A549 (cell line): Measurements from ENCODE around the gene CITED4.
"Not testable (repeated sequence)": the region's sequence is repeated elsewhere in the genome, so short reads cannot be mapped to it uniquely, and the experiment has no call there.

Source experiments
- HDAC2 ChIP-seq: fragments of 200-600 bp; sonication (generic); IDR thresholded peaks from 2 replicates; pipeline ENCODE4 v1.6.1; 2016
- JUNB ChIP-seq: fragments of >200 bp; sonication (Bioruptor Twin); formaldehyde crosslinking; IDR thresholded peaks from 2 replicates; pipeline ENCODE4 v1.6.1; 2016
- KDM5A ChIP-seq: fragments of 200-600 bp; sonication (generic); IDR thresholded peaks from 2 replicates; pipeline ENCODE4 v1.6.1; 2016; ENCODE audit warnings: antibody characterized with exemption, mild to moderate bottlenecking
- RAD21 ChIP-seq, 2 experiments: fragments of >200 bp in 1 of 2; sonication (Bioruptor Twin) in 1 of 2; formaldehyde crosslinking in 1 of 2; IDR thresholded peaks in 1 of 2; conservative IDR thresholded peaks in 1 of 2; 2 replicates in 1 of 2; 3 replicates in 1 of 2; pipeline ENCODE4 v1.6.1; 2012 to 2018; ENCODE audit warnings: inconsistent platforms in 1 of 2
- TF ChIP-seq, protein P1 (sequence below): fragments of >200 bp; sonication (Bioruptor Twin); formaldehyde crosslinking; IDR thresholded peaks from 3 replicates; pipeline ENCODE4 v1.5.1; 2016
- TF ChIP-seq, protein P2 (sequence below): IDR thresholded peaks from 2 replicates; pipeline ENCODE4 v1.6.1; 2012

- TF ChIP-seq, protein P1, sequence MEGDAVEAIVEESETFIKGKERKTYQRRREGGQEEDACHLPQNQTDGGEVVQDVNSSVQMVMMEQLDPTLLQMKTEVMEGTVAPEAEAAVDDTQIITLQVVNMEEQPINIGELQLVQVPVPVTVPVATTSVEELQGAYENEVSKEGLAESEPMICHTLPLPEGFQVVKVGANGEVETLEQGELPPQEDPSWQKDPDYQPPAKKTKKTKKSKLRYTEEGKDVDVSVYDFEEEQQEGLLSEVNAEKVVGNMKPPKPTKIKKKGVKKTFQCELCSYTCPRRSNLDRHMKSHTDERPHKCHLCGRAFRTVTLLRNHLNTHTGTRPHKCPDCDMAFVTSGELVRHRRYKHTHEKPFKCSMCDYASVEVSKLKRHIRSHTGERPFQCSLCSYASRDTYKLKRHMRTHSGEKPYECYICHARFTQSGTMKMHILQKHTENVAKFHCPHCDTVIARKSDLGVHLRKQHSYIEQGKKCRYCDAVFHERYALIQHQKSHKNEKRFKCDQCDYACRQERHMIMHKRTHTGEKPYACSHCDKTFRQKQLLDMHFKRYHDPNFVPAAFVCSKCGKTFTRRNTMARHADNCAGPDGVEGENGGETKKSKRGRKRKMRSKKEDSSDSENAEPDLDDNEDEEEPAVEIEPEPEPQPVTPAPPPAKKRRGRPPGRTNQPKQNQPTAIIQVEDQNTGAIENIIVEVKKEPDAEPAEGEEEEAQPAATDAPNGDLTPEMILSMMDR, result not testable (repeated sequence)
- TF ChIP-seq, protein P2, sequence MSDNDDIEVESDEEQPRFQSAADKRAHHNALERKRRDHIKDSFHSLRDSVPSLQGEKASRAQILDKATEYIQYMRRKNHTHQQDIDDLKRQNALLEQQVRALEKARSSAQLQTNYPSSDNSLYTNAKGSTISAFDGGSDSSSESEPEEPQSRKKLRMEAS, result not testable (repeated sequence)
- not testable (repeated sequence) for TF ChIP-seq JUNB; RAD21 (conservative IDR thresholded peaks at IDR 0.05 in 1 of 2, IDR thresholded peaks at IDR 0.05 in 1 of 2); KDM5A; HDAC2
Observed at GRCh38 chr1:40894858-40895257, 32.7 kb upstream of the CITED4 start.
